ENCODE measurements around the gene FOXP2.

- no peak for TF ChIP-seq NFE2L2 (IDR thresholded peaks at IDR 0.05; ENCODE audit: low read depth, low read length)
- no peak for TF ChIP-seq CTCF (conservative IDR thresholded peaks at IDR 0.05; ENCODE audit: low read depth, low read length)
- TF ChIP-seq CEBPB (IDR thresholded peaks at IDR 0.05; ENCODE audit: low read depth, low read length): no peak
- TF ChIP-seq POLR2A (IDR thresholded peaks at IDR 0.05; ENCODE audit: low read depth, low read length): no peak
- TF ChIP-seq RCOR1 (IDR thresholded peaks at IDR 0.05; ENCODE audit: insufficient replicate concordance, low read length): no peak
- TF ChIP-seq MXI1 (IDR thresholded peaks at IDR 0.05; ENCODE audit: borderline replicate concordance, low read depth, low read length): no peak
Observed at GRCh38 chr7:114426382-114426781, 11.8 kb downstream of the FOXP2 start.

Data from IMR-90 (cell line).